GM19239 (cell line): Measurements from ENCODE around the gene DCAF17.
"Not testable (repeated sequence)": the region's sequence is repeated elsewhere in the genome, so short reads cannot be mapped to it uniquely, and the experiment has no call there.

Experiments
- DNase-seq: peaks from one replicate; pipeline ENCODE4 v3.0.0; 2011; ENCODE audit warnings: low spot score; ENCODE audit not compliant: insufficient read length
- FAIRE-seq: peaks from 2 replicates; lab custom pipeline; 2011; peaks lifted over from hg19 to GRCh38; lab: Jason Lieb, UNC

Gene DCAF17

DNA sequence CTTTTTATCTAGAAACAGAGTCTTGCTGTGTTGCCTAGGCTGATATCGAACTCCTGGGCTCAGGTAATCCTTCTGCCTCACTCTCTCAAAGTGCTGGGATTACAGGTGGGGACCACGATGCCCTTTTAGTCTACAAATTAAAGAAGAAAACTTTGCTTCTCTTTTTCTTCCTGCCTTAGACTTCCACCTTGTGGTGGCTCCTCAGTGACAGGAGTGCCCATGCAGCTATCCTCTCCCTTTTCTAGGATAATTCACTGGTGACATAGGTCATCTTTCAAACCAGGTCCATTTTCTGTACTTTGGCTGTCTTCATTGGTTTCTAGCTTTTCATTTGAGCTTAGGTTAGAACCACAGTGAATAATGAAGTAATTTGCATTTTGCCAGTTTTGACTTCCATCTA is 13.6 kb downstream of the DCAF17 start:
- FAIRE-seq: no peak
- DNase-seq: no peak

DNA sequence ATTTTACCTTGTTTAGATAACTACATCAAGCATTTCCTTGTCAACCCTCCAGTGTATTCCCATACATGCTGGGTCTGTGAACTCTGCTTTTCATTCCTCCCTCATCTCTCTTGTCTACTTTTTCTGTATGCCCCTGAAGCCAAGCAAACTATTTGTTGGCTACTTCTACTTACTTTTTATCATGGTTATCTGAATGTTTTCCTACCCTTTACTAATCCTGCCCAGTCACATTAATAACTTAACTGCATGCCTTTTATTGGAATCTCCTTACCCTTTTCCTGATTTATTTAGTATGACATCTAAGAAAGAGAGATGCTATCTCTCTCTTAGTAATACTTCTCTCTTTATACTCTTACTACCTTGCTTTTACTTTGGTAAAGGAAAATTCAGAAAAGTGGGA is 17.0 kb downstream of the DCAF17 start:
- DNase-seq: no peak
- FAIRE-seq: no peak

DNA sequence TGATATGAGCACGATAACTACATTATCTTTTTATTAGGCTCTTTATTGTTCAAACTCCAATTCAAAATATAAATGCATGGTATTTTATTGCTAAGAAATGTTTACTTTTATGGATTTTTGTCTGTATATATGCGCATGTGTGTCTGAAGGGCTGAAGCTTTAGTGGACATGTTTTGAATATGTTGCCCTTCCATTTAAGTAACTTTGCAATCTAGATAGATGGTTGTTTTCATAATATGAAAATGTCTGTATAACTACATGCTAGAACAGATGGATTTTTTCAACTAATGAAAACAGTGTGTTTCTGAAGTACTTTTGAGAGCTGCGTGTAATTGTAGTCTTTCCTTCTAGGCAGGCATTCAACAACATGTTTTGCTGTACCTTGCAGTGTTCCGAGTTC is 18.7 kb downstream of the DCAF17 start:
- DNase-seq (no peak), FAIRE-seq (no peak)

DNA sequence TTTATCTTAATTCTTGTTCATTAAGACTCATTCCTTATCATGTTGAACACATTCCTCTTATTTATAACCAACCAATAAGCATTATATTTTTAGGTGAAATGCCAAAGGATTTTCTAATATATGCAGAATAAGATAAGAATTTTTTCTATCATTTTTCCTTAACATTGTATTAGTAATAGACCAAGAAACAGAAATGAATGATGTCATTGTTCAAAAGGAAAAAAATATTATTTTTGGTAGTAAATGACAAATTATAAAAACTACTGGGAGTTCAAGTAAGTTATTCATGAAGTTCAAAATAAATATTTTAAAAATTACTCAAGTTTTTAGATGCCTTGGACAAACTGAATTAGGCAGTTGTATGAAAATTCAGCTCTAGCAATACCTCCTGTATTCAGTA is 25.5 kb downstream of the DCAF17 start:
- DNase-seq (no peak), FAIRE-seq (no peak)

DNA sequence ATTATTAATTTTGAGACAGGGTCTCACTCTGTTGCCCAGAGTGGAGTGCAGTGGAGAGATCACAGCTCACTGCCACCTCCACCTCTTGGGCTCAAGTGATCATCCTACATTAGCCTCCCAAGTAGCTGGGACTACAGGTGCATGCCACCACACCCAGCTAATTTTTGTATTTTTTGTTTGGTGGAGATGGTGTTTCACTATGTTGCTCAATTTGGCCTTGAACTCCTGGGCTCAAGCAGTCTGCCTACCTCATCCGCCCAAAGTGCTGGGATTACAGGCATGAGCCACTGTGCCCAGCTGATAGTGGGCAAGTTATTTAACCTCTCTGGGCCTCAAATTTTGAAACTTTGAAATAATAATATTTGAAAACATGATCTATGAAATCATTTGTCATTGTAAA is 26.5 kb downstream of the DCAF17 start:
- DNase-seq (no peak), FAIRE-seq (no peak)

DNA sequence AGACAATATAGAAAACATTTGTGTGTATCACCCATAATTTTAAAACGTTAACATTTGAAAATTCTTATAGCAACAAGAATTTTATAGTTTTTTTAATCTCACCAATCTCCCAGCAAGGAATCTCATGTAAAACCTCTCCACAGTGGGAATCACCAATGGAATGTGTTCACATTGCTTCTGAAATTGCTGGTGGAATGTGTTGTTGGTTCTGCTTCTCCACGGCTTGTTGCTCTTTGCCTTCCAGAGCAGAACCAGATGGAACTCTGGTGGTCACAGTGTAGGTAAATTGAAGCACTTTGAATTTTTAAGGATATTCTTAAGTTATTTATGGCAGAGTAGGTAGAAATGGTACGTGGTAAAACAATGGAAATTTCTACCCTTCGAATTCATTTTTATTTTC is 35.1 kb downstream of the DCAF17 start:
- DNase-seq (no peak), FAIRE-seq (no peak)

DNA sequence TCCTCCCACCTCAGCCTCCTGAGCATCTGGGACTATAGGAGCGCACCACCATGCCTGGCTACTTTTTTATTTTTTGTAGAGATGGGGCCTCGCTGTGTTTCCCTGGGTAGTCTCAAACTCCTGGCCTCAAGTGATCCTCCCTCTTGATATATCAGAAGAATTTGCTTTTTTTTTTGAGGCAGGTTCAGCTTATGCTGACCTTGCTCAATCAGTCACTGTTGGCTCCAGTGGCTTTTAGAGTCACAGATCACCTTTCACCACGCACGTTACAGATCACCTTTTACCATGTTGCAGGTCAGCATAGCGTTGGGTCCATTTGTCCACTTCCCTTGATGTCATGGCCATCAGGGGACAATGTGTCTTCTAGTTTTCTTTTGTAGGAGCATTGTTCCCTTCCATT is 36.1 kb downstream of the DCAF17 start:
- DNase-seq: no peak
- no peak for FAIRE-seq

DNA sequence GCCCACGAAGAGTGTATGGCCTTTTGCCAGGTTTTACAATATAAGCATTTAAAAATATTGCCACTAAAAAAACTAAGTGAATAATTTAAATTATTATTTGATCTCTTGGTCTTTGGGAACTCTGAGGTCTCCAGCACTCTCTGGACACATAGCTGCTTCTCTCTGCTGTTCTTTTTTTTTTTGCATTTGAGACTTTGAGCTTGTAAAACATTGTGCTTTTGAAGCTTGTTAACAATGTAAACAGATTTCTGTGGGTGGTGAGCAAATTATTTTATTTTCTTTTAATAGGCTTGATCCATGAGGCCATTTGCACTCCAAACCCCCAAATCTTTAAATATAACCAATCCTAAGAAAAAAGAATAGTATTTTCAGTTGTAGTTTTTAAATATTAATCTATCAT is 42.0 kb downstream of the DCAF17 start:
- FAIRE-seq (no peak), DNase-seq (no peak)

DNA sequence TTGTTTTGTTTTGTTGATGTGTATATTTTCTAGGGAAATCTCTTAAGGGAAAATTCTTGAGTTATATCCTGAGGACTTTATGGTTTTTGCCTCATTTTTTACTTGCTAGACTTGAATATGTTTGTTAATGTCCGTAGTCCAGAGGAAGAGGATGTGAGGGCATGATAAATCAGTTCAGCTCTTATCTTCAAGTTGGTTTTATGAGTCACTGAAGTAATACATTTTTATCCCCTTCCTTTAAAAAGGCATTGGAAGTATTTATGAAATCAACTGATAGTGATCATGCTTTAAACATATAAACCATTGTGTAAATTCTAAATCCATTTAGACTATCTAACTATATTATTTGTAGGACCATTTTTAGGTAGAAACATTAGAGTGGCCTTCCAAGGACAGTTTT is 44.3 kb downstream of the DCAF17 start:
- FAIRE-seq (no peak), DNase-seq (no peak)

DNA sequence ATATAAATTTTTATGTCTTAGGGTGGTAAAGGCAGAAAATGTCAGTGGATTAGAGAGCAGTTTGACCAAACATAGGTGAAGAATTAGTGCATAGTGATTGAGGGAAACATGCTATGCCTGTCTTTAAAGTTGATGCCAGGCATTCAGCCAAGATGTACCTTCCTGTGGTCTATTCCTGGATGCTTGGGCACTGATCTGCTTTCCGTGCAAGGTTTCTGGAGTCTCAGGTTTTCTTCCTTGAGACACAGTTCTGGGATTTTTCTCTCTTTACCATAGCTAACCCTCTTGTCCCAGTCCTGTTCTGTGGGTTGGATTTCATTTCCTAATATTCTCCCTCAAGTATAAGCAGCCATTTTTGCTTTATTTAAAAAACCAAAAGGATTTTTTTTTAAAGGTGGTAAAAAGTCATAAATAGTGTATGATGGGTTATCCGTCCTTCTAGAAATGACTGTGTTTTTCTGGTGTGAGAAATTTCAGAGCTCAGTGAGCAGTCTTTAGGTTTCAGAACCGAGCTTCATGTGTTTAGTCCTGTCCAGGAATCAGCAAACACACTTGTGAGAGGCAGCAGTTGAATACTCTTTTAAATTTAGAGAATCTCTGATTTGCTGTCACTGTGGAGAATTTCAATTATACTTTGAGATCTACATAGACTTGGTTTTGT is 45.3 kb downstream of the DCAF17 start:
- no peak for DNase-seq
- peak; percentile 51 for FAIRE-seq

DNA sequence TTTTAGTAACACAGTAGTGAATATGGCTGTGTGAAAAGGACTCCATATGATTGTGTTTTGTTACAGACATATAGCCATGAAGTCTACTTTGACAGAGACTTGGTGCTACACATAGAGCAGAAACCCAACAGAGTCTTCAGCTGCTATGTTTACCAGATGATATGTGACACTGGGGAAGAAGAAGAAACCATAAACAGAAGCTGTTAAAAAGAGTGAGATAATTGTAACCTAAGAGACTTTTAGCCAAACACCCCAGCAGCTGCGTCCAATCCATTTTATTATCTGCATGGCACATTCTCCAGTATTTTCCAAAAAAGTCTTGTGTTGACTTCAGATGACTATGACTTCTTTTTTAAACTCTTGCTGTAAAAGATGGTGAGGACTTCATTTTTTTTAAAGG is 46.9 kb downstream of the DCAF17 start:
- FAIRE-seq: peak; percentile 58
- DNase-seq: no peak

DNA sequence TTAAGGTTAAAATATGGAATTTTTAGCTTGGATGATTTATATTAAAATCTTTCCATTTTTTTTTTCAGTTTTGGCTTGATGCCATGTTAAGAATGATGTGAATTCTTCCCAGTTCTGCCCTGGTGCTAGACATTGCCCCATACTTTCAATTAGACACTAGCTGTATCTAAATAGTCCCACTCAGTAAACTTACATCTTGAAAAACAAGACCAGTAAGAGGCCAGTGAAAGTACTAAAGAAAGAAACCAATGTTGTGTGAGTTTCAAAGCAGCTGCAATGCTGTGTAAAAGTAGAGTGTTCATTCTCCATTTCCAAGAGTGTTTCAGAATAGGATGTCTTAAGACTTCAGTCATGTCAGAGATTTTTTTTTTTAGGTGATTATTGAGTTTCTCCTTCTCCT is 48.3 kb downstream of the DCAF17 start:
- DNase-seq (no peak), FAIRE-seq (no peak)

DNA sequence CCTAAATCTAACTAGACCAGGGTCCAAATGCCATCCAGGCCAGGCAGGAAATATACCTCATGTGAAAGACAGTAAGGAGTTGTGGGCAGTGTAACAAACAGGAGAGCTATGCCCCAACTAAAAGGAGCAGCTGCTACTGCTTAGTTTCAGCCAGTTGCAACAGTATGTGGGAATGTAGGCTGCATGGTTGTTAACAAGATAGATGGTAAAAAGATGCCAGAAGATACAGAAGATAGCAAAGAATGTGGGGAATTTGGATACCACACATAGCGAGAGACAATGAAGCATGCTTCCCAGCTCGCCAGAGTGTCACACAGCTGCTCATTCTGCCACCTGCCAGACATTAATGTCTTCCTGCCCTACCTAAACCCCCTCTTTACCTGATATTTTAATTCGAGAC is 48.9 kb downstream of the DCAF17 start:
- FAIRE-seq (no peak), DNase-seq (no peak)

DNA sequence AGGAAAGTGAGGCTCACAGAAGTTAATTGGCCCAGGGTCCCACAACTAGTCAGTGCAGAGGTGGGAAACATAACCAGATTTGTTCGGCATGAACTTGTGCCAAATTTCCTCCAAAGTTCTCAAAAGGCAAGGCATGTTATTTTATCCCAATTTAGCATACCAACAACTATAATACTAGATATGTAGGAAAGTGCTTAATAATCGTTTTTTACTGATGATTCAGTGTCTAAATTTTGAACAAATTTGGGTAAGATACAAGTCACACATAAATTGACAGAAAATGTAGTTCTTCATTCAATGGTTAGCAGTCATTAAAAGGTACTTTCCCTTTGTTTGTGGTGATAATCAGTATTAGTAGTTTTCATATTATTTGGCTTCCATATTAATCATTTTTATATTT is 49.8 kb downstream of the DCAF17 start:
- DNase-seq (no peak), FAIRE-seq (no peak)

DNA sequence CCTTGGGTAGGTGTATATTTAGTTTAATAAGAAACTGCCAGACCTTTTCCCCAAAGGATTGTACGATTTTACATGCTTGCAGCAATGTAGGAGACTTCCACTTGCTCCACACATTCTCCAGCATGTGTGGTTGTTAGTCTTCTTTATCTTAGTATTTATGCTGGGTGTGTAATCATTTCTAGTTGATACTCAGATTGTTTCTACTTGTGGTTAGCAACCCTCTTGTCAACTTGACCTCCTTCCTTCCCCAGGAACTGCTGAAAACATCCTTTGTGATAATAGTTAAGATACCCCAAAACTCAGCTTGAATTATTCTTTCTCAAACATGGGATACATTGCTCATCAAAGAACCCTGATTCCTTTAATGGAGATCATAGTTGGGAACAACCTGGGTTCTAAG is 51.1 kb downstream of the DCAF17 start:
- FAIRE-seq (no peak), DNase-seq (no peak)

DNA sequence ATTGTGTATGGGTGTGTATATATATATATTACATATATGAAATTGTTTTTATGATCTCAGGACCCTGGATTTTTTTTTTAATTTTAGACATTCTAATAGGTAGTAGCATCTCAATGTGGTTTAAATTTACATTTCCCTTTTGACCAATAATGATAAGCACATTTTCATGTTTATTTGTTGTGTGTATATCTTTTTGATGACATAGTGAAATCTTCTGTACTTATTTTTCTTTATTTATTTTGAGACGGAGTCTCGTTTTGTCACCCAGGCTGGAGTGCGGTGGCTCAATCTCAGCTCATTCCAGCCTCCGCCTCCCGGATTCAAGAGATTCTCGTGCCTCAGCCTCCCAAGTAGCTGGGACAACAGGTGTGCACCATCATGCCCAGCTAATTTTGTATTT is 53.2 kb downstream of the DCAF17 start:
- no peak for FAIRE-seq
- DNase-seq: no peak

DNA sequence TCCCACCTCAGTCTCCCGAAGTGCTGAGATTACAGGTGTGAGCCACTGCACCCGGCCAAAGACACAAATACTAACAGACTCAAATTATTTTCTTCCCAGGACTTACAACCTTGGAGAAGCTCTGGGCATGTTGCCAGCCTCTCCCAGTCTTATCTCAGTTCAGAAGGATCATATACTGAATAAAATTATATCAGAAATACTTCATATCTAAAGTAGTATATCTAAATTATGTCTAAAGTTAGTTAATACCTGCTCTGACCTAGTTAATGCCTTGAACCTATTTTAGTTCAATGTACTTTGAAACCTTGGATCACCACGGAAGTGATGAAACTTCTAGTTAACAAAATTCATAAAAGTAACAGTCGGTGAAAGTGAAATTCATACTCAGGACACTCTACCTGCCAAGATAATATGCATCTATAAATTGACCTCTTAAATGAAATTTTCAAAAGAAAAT is 53.8 kb downstream of the DCAF17 start:
- DNase-seq (no peak), FAIRE-seq (no peak)

DNA sequence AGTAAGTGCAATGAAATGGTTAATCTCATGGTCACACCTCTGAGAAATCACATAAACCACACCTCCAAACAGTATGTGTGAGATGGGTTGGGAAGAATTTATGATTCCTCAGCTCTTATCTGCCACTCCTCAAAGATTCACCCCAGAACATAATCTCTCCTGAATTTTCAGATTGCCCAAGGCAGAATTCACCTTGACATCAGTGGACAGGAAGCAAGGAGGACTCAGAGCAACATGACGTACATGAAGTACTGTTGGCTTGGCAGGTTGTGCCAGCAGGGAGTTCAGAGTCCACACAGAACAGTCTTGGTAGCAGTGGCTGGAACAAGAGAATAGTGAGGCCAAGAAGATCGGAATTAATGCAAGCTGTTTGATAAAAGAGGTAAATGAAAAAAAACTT is 56.6 kb downstream of the DCAF17 start:
- no peak for DNase-seq
- FAIRE-seq: no peak

DNA sequence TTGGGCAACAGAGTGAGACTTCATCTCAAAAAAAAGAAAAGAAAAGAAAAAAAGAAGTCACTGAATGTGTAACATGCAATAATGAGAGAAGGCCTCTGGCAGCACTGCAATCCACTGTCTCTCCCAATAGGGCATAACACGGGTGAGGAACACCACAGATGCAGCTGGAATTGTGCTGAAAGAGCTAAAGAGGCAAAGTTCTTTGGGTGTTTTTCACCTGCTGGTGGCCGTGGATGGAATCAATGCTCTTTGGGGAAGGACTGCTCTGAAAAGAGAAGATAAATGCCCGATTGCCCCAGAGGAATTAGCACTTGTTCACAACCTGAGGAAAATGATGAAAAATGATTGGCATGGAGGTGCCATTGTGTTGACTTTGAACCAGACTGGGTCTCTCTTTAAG is 57.3 kb downstream of the DCAF17 start:
- DNase-seq (no peak), FAIRE-seq (no peak)

DNA sequence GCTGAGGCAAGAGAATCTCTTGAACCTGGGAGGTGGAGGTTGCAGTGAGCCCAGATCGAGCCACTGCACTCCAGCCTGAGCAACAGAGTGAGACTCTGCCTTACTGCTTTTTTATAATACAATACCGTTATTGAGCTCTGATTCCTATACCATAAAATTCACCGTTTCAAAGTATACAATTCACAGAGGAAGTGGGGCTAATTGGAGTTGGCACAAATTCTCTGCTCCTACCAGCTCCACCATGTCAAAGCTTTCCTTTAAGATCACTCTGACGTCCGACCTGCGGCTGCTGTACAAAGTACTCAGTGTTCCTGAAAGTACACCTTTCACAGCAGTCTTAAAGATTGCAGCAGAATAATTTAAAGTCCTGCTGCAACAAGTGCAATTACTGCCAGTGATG is 58.6 kb downstream of the DCAF17 start:
- no peak for DNase-seq
- FAIRE-seq: no peak

DNA sequence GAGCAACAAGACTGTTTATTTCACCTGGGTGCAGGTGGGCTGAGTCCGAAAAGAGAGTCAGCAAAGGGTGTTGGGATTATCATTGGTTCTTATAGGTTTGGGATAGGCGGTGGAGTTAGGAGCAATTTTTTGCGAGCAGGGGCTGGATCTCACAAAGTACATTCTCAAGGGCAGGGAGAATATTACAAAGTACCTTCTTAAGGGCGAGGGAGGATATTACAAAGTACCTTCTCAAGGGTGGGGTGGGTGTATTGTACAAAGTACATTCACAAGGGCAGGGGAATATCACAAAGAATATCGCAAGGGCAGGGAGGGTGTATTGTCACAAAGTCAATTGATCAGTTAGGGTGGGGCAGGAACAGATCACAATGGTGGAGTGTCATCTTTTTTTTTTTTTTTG is 63.6 kb downstream of the DCAF17 start:
- not testable (repeated sequence) for FAIRE-seq, DNase-seq

DNA sequence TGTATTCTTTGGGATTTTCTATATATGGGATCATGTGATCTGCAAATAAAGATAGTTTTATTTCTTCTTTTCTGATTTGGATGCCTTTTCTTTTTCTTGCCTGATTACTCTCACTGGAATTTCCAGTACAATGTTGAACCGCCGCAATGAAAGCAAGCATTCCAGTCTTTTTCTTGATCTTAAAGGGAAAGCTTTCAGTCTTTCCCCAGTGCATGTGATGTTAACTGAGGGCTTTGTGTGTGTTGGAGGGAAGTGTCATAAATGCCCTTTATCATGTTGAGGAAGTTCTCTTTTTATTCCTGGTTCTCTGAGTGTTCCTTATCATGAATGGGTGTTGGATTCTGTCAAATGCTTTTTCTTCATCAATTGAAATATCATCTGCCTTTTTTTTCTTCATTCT is 71.3 kb downstream of the DCAF17 start:
- DNase-seq (no peak), FAIRE-seq (no peak)
